ENCODE data around the gene CABLES2.

CABLES2 gene

DNA sequence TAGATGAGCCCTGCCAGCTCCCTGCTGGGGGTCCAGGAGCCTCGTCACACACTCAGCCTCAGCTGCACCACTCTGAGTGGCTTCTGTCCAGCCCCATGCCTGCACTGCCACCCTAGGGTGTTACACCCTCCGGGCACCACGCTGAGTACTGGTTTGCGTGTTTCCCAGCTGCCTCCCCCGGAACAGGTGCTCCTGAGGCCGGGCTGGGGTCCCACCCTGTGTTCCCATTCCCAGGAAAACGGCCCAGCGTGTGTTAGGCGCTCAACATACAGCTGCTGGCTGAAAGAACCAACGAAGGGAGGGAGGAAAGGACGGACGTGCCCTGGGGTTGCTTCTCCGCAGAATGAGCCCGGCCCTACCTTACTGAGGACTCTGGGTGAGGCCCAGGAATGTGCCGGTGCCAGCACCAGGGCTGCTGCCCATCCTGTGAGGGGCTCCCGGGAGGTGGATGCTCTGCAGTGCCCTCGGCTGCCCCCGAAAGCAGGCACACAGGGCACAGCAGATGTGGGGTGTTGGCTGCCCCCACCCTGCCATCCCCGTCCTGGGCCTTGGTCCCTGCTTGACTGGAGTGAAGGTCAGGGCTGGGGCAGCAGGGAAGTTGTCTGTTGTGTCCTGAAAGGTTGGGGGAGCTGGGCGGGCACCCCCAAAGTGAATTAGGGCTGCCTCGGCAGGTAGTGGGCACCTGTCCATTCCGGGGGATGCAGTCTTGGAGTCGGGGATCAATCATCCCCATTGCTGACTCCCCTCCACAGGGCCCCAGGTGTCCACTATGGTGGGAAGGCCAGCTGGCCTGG lies 56.3 kb downstream of the CABLES2 start:
- ATAC-seq, result no peak
- no peak for TF ChIP-seq OSR1 (CRISPR knock-in tag; IDR thresholded peaks at IDR 0.05)
- no peak for TF ChIP-seq RARB (CRISPR knock-in tag; IDR thresholded peaks at IDR 0.05)
- no peak for TF ChIP-seq ZNF70 (CRISPR knock-in tag; IDR thresholded peaks at IDR 0.05)
- no peak for TF ChIP-seq TSHZ2 (CRISPR knock-in tag; IDR thresholded peaks at IDR 0.05)
- TF ChIP-seq BACH2 (CRISPR knock-in tag; IDR thresholded peaks at IDR 0.05; ENCODE audit: borderline replicate concordance), result no peak
- no peak for TF ChIP-seq ZC3H10 (CRISPR knock-in tag; IDR thresholded peaks at IDR 0.05)
- no peak for TF ChIP-seq ZNF8 (CRISPR knock-in tag; IDR thresholded peaks at IDR 0.05)
- no peak for TF ChIP-seq TOX (CRISPR knock-in tag; IDR thresholded peaks at IDR 0.05; ENCODE audit: borderline replicate concordance)

DNA sequence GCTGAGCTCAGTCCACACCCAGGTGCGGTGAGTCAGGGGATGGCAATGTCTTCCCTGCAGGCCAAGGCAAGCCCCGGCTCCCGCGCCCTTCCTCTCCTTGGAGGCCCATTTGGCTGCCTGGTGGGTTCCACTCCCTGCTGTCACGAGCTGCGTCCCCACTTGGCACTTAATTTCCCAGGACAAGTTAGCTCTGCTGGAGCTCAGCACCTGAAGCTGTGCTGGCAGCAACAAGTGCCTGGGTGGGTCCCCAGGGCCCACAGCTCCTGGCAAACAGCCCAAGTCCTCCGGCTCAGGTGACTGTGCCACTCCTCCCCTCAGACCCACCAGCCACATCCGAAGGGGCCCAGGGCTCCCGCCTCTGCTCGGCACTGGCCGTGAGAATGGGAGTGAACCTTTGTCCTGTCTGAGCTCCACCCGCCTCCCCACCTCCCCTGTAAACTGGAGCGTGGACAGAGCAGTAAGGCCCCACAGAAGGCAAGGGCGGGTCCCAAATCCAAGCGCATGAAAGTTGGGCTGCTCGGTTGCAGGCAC lies 56.9 kb downstream of the CABLES2 start:
- ATAC-seq, result no peak
- no peak for TF ChIP-seq ZNF8 (CRISPR knock-in tag; IDR thresholded peaks at IDR 0.05)
- no peak for TF ChIP-seq CREB5 (CRISPR knock-in tag; IDR thresholded peaks at IDR 0.05; ENCODE audit: low read depth)
- TF ChIP-seq ISL1 (CRISPR knock-in tag; IDR thresholded peaks at IDR 0.05), result no peak
- TF ChIP-seq BACH2 (CRISPR knock-in tag; IDR thresholded peaks at IDR 0.05; ENCODE audit: borderline replicate concordance), result no peak
- no peak for TF ChIP-seq PPARA (CRISPR knock-in tag; IDR thresholded peaks at IDR 0.05; ENCODE audit: borderline replicate concordance)
- no peak for TF ChIP-seq OSR1 (CRISPR knock-in tag; IDR thresholded peaks at IDR 0.05)
- TF ChIP-seq TOX (CRISPR knock-in tag; IDR thresholded peaks at IDR 0.05; ENCODE audit: borderline replicate concordance), result no peak
- no peak for TF ChIP-seq ESRRG (CRISPR knock-in tag; IDR thresholded peaks at IDR 0.05)
- TF ChIP-seq ZNF565 (CRISPR knock-in tag; conservative IDR thresholded peaks at IDR 0.05; ENCODE audit: low read depth), result no peak
- no peak for TF ChIP-seq CSDC2 (CRISPR knock-in tag; IDR thresholded peaks at IDR 0.05)
- no peak for TF ChIP-seq RARB (CRISPR knock-in tag; IDR thresholded peaks at IDR 0.05)
- TF ChIP-seq TCF4 (CRISPR knock-in tag; IDR thresholded peaks at IDR 0.05; ENCODE audit: borderline replicate concordance), result no peak
- no peak for TF ChIP-seq SNAI2 (CRISPR knock-in tag; IDR thresholded peaks at IDR 0.05)
- TF ChIP-seq ZFP30 (CRISPR knock-in tag; IDR thresholded peaks at IDR 0.05), result no peak
- no peak for TF ChIP-seq ZC3H10 (CRISPR knock-in tag; IDR thresholded peaks at IDR 0.05)
- TF ChIP-seq TSHZ2 (CRISPR knock-in tag; IDR thresholded peaks at IDR 0.05), result no peak
- TF ChIP-seq, protein P1, sequence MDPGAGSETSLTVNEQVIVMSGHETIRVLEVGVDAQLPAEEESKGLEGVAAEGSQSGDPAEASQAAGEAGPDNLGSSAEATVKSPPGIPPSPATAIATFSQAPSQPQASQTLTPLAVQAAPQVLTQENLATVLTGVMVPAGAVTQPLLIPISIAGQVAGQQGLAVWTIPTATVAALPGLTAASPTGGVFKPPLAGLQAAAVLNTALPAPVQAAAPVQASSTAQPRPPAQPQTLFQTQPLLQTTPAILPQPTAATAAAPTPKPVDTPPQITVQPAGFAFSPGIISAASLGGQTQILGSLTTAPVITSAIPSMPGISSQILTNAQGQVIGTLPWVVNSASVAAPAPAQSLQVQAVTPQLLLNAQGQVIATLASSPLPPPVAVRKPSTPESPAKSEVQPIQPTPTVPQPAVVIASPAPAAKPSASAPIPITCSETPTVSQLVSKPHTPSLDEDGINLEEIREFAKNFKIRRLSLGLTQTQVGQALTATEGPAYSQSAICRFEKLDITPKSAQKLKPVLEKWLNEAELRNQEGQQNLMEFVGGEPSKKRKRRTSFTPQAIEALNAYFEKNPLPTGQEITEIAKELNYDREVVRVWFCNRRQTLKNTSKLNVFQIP (CRISPR knock-in tag; IDR thresholded peaks at IDR 0.05; ENCODE audit: borderline replicate concordance, low read depth), result no peak

DNA sequence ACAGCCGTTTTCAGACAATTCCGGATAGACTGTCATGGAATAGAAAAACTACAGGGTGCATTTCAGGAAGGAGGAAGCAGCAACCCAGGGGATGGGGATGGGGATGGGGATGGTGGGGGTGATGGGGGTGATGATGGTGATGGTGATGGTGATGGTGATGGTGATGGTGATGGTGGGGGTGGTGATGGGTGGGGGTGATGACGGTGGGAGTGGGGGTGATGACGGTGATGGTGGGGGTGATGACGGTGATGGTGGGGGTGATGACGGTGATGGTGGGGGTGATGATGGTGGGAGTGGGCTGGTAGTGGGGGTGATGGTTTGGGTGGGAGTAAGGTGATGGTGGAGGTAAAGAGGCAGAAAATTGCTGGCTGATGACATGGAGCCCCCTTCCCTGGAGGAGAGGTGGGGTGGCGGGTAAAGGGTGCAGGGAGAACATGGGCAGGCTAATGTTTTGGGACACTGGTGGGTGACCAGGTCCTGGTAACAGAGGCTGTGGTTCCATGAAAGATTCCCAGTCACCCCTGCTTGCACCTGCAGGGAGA lies 57.5 kb downstream of the CABLES2 start:
- ATAC-seq, result no peak
- TF ChIP-seq CREB5 (CRISPR knock-in tag; IDR thresholded peaks at IDR 0.05; ENCODE audit: low read depth), result no peak
- TF ChIP-seq PATZ1 (CRISPR knock-in tag; IDR thresholded peaks at IDR 0.05; ENCODE audit: borderline replicate concordance), result no peak
- no peak for TF ChIP-seq PPARA (CRISPR knock-in tag; IDR thresholded peaks at IDR 0.05; ENCODE audit: borderline replicate concordance)
- TF ChIP-seq RARB (CRISPR knock-in tag; IDR thresholded peaks at IDR 0.05), result no peak
- TF ChIP-seq CSDC2 (CRISPR knock-in tag; IDR thresholded peaks at IDR 0.05), result no peak
- no peak for TF ChIP-seq ESRRG (CRISPR knock-in tag; IDR thresholded peaks at IDR 0.05)
- TF ChIP-seq ZC3H10 (CRISPR knock-in tag; IDR thresholded peaks at IDR 0.05), result no peak
- TF ChIP-seq ZNF8 (CRISPR knock-in tag; IDR thresholded peaks at IDR 0.05), result no peak
- no peak for TF ChIP-seq TSHZ2 (CRISPR knock-in tag; IDR thresholded peaks at IDR 0.05)

Data from SK-N-SH treated with all-trans-retinoic acid at 6 μM for 48 hours (cell line).